H9 (cell line): ENCODE data around the gene IQCC. TPM values are rescaled to one million over a fixed set of nuclear protein-coding genes. Genes with fewer than 3 reads are reported as not detected.

ENCODE experiments used
- DNase-seq: peaks from one replicate; pipeline ENCODE4 v3.0.0-alpha.2; 2017
- H2AFZ ChIP-seq: one replicate; pipeline ENCODE4 v1.6.1; 2013; ENCODE audit warnings: mild to moderate bottlenecking, low read length, control low read depth, moderate library complexity
- H2AK5ac ChIP-seq: 2 replicates; pipeline ENCODE4 v1.6.1; 2013; ENCODE audit warnings: low read length, control low read depth, mixed read lengths; ENCODE audit not compliant: insufficient read length
- H2BK120ac ChIP-seq: one replicate; pipeline ENCODE4 v1.6.1; 2013; ENCODE audit warnings: low read depth, mild to moderate bottlenecking, low read length, control low read depth, inconsistent platforms; ENCODE audit not compliant: poor library complexity, severe bottlenecking
- H2BK12ac ChIP-seq: 2 replicates; pipeline ENCODE4 v1.6.1; 2013; ENCODE audit warnings: low read length, control low read depth, mixed read lengths, low read depth; ENCODE audit not compliant: insufficient read length
- H2BK15ac ChIP-seq: 2 replicates; pipeline ENCODE4 v1.6.1; 2013; ENCODE audit warnings: low read depth, low read length, control low read depth
- H2BK20ac ChIP-seq: one replicate; pipeline ENCODE4 v1.6.1; 2013; ENCODE audit warnings: low read depth, mild to moderate bottlenecking, low read length, control low read depth, inconsistent platforms; ENCODE audit not compliant: poor library complexity, severe bottlenecking
- H2BK5ac ChIP-seq: 2 replicates; pipeline ENCODE4 v1.6.1; 2013; ENCODE audit warnings: low read length, control low read depth, mixed read lengths; ENCODE audit not compliant: insufficient read length
- H3K14ac ChIP-seq: 2 replicates; pipeline ENCODE4 v1.6.1; 2013; ENCODE audit warnings: low read length, control low read depth; ENCODE audit not compliant: insufficient read depth
- H3K18ac ChIP-seq: 2 replicates; pipeline ENCODE4 v1.6.1; 2013; ENCODE audit warnings: low read depth, mild to moderate bottlenecking, mixed read lengths, low read length, control low read depth; ENCODE audit not compliant: insufficient read length
- H3K23ac ChIP-seq: 2 replicates; pipeline ENCODE4 v1.6.1; 2013; ENCODE audit warnings: low read length, control low read depth, mixed read lengths, low read depth; ENCODE audit not compliant: insufficient read length
- H3K23me2 ChIP-seq: 2 replicates; pipeline ENCODE4 v1.6.1; 2013; ENCODE audit warnings: low read depth, mild to moderate bottlenecking, mixed read lengths, low read length, control low read depth; ENCODE audit not compliant: insufficient read length, poor library complexity, severe bottlenecking
- H3K27ac ChIP-seq: 2 replicates; pipeline ENCODE4 v1.5.1; 2013; ENCODE audit warnings: low read length, control low read depth, mixed read lengths, low read depth; ENCODE audit not compliant: insufficient read length
- H3K27me3 ChIP-seq: 2 replicates; pipeline ENCODE4 v1.6.1; 2013; ENCODE audit warnings: low read length, control low read depth, inconsistent platforms; ENCODE audit not compliant: insufficient read depth
- H3K4ac ChIP-seq: 2 replicates; pipeline ENCODE4 v1.6.1; 2013; ENCODE audit warnings: low read depth, mild to moderate bottlenecking, control low read depth, inconsistent platforms, low read length, moderate library complexity
- H3K4me1 ChIP-seq: 2 replicates; pipeline ENCODE4 v1.6.1; 2013; ENCODE audit warnings: low read length, control low read depth, inconsistent platforms; ENCODE audit not compliant: insufficient read depth
- H3K4me2 ChIP-seq: 2 replicates; pipeline ENCODE4 v1.6.1; 2013; ENCODE audit warnings: low read length, control low read depth, mixed read lengths; ENCODE audit not compliant: insufficient read length, insufficient read depth
- H3K56ac ChIP-seq: 2 replicates; pipeline ENCODE4 v1.6.1; 2013; ENCODE audit warnings: low read depth, mild to moderate bottlenecking, mixed read lengths, low read length, control low read depth; ENCODE audit not compliant: insufficient read length
- H3K79me1 ChIP-seq: 2 replicates; pipeline ENCODE4 v1.6.1; 2013; ENCODE audit warnings: low read depth, mild to moderate bottlenecking, moderate library complexity, low read length, control low read depth, inconsistent platforms; ENCODE audit not compliant: insufficient read depth, poor library complexity, severe bottlenecking
- H3K79me2 ChIP-seq: 2 replicates; pipeline ENCODE4 v1.6.1; 2013; ENCODE audit warnings: low read length, control low read depth, inconsistent platforms; ENCODE audit not compliant: insufficient read depth
- H3K9ac ChIP-seq: 2 replicates; pipeline ENCODE4 v1.6.1; 2013; ENCODE audit warnings: low read length, control low read depth, mixed read lengths; ENCODE audit not compliant: insufficient read length; ENCODE audit errors: extremely low read depth
- H3K9me3 ChIP-seq: one replicate; pipeline ENCODE4 v1.6.1; 2013; ENCODE audit warnings: low read depth, low read length, inconsistent platforms; ENCODE audit not compliant: control insufficient read depth
- H3T11ph ChIP-seq: one replicate; pipeline ENCODE4 v1.6.1; 2013; ENCODE audit warnings: mild to moderate bottlenecking, low read length, control low read depth, inconsistent platforms
- H4K20me1 ChIP-seq: one replicate; pipeline ENCODE4 v1.6.1; 2013; ENCODE audit not compliant: control insufficient read depth, insufficient read length, insufficient read depth
- H4K5ac ChIP-seq: 2 replicates; pipeline ENCODE4 v1.6.1; 2013; ENCODE audit warnings: low read depth, mild to moderate bottlenecking, mixed read lengths, low read length, control low read depth; ENCODE audit not compliant: insufficient read length
- H4K8ac ChIP-seq: replicated peaks from 2 replicates; pipeline ENCODE4 v1.6.1; 2013; ENCODE audit warnings: low read length, control low read depth, mixed read lengths, low read depth; ENCODE audit not compliant: insufficient read length
- H4K91ac ChIP-seq: 2 replicates; pipeline ENCODE4 v1.6.1; 2013; ENCODE audit warnings: low read depth, mild to moderate bottlenecking, moderate library complexity, mixed read lengths, low read length, control low read depth; ENCODE audit not compliant: insufficient read length
- H3K27ac Mint-ChIP-seq, 3 experiments: 2 replicates in 2 of 3; 3 replicates in 1 of 3; pipeline ENCODE4 v1.8.0; 2020 to 2021; ENCODE audit warnings: mixed read lengths in 3 of 3, mild to moderate bottlenecking in 1 of 3, moderate library complexity in 1 of 3
- H3K27me3 Mint-ChIP-seq: 2 replicates; pipeline ENCODE4 v1.8.0; 2021; ENCODE audit warnings: low read depth, mild to moderate bottlenecking, moderate library complexity, mixed read lengths
- H3K36me3 Mint-ChIP-seq, 3 experiments: 2 replicates in 2 of 3; 3 replicates in 1 of 3; pipeline ENCODE4 v1.8.0; 2020 to 2021; ENCODE audit warnings: low read depth in 3 of 3, mixed read lengths in 3 of 3; ENCODE audit not compliant: insufficient read depth in 1 of 3
- H3K4me1 Mint-ChIP-seq, 2 experiments: 2 replicates each; pipeline ENCODE4 v1.8.0; 2020; ENCODE audit warnings: mixed read lengths in 2 of 2
- H3K4me3 Mint-ChIP-seq, 2 experiments: 2 replicates in 1 of 2; 3 replicates in 1 of 2; pipeline ENCODE4 v1.8.0; 2020 to 2021; ENCODE audit warnings: mild to moderate bottlenecking in 2 of 2, mixed read lengths in 2 of 2, moderate library complexity in 1 of 2
- H3K9me3 Mint-ChIP-seq, 2 experiments: 2 replicates in 1 of 2; 3 replicates in 1 of 2; pipeline ENCODE4 v1.8.0; 2020; ENCODE audit warnings: mild to moderate bottlenecking in 2 of 2, mixed read lengths in 2 of 2, moderate library complexity in 1 of 2
- WGBS: extraction: QIAGEN DNeasy Blood & Tissue Kit; methylation state at CpG from one replicate; pipeline ENCODE4 v1.1.7; 2013; ENCODE audit warnings: missing lambda C conversion rate, low lambda C conversion rate, mixed read lengths; ENCODE audit not compliant: insufficient read length; ENCODE audit errors: extremely low coverage; 5-methylcytosine and 5-hydroxymethylcytosine counted together
- total RNA-seq: library from RNA; stranded (reverse); gene quantifications from 2 replicates; pipeline ENCODE4 v1.2.1, GENCODE V29; 2021
- TF ChIP-seq, protein P1 (sequence below): fragments of 200-600 bp; sonication (generic); conservative IDR thresholded peaks from 3 replicates; pipeline ENCODE4 v1.8.0; 2021; ENCODE audit warnings: antibody characterized with exemption, mild to moderate bottlenecking

IQCC gene
- total RNA-seq, 1 experiment from 2014 or later: 5.3 TPM

DNA sequence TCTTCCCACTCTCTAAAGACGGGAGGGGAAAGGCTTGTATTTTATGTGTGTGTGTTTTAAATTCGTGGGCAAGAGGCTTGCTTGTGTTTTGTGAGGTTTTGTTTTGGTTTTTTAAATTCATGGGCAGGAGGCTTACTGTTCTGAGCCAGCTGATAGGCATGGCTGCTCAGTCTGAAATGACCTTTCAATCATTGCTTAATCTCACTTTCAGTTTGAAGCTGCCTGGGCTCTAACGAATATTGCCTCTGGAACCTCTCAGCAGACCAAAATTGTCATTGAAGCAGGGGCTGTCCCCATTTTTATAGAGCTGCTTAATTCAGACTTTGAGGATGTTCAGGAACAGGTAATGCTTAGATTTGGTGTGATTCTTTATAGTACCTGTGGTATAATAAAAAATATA is 46.3 kb upstream of the IQCC start:
- Histone ChIP-seq H3K23ac (no peak overlapping the region), H3K9me3 (no peaks in the 10 kb centered on the region), H4K20me1 (no peaks in the 10 kb centered on the region), H3K27me3 (no peaks in the 10 kb centered on the region), H2BK12ac (no peak overlapping the region), H3T11ph (no peak overlapping the region), H3K4ac (no peak overlapping the region), H3K79me1 (no peaks in the 10 kb centered on the region), H3K18ac (no peak overlapping the region), H3K14ac (no peak overlapping the region), H3K4me1 (no peaks in the 10 kb centered on the region), H3K4me2 (no peak overlapping the region), H4K5ac (no peak overlapping the region), H2BK120ac (no peak overlapping the region), H2BK20ac (no peak overlapping the region), H4K91ac (no peak overlapping the region), H3K79me2 (no peaks in the 10 kb centered on the region), H4K8ac (no peak overlapping the region), H2AK5ac (no peak overlapping the region), H3K23me2 (no peaks in the 10 kb centered on the region), H3K27ac (no peak overlapping the region), H2AFZ (no peak overlapping the region), H2BK15ac (no peak overlapping the region), H3K9ac (no peak overlapping the region), H2BK5ac (no peak overlapping the region), H3K56ac (no peak overlapping the region)
- Mint-ChIP-seq H3K4me1 (peaks cover 2 to 3% of the 10 kb centered on the region in 2 experiments; a peak in 2 of 4 replicates), H3K9me3 (no peaks in the 10 kb centered on the region), H3K4me3 (no peak overlapping the region), H3K36me3 (peaks cover 37 to 79% (median 57%) of the 10 kb centered on the region in 3 experiments; a peak in 6 of 7 replicates), H3K27me3 (no peaks in the 10 kb centered on the region), H3K27ac (no peak overlapping the region)
- TF ChIP-seq, protein P1, sequence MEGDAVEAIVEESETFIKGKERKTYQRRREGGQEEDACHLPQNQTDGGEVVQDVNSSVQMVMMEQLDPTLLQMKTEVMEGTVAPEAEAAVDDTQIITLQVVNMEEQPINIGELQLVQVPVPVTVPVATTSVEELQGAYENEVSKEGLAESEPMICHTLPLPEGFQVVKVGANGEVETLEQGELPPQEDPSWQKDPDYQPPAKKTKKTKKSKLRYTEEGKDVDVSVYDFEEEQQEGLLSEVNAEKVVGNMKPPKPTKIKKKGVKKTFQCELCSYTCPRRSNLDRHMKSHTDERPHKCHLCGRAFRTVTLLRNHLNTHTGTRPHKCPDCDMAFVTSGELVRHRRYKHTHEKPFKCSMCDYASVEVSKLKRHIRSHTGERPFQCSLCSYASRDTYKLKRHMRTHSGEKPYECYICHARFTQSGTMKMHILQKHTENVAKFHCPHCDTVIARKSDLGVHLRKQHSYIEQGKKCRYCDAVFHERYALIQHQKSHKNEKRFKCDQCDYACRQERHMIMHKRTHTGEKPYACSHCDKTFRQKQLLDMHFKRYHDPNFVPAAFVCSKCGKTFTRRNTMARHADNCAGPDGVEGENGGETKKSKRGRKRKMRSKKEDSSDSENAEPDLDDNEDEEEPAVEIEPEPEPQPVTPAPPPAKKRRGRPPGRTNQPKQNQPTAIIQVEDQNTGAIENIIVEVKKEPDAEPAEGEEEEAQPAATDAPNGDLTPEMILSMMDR: no peak
- no peak for DNase-seq
- WGBS: no CpG with 5 or more reads among the region's 3 CpGs
